ENCODE measurements around the gene CRMP1.

Gene CRMP1

GRCh38 chr4:5921101-5921980 lies 28.5 kb upstream of the CRMP1 start:
- no peak for DNase-seq (ENCODE audit: low read depth in 2 of 3, low spot score in 1 of 3)

GRCh38 chr4:5919571-5919970 lies 26.7 kb upstream of the CRMP1 start:
- DNase-seq (ENCODE audit: low read depth in 2 of 3, low spot score in 1 of 3) = no peak

- DNase-seq (ENCODE audit: low read depth in 2 of 3, low spot score in 1 of 3) = no peak
Measured at GRCh38 chr4:5919044-5919443, 26.2 kb upstream of the CRMP1 start.

- no peak for DNase-seq (ENCODE audit: low read depth in 2 of 3, low spot score in 1 of 3)
Measured at GRCh38 chr4:5918331-5918985, 25.6 kb upstream of the CRMP1 start.

- no peak for DNase-seq (ENCODE audit: low read depth in 2 of 3, low spot score in 1 of 3)
Measured at GRCh38 chr4:5917672-5918071, 24.8 kb upstream of the CRMP1 start.

GRCh38 chr4:5916229-5916628 lies 23.3 kb upstream of the CRMP1 start:
- no peak for DNase-seq (ENCODE audit: low read depth in 2 of 3, low spot score in 1 of 3)

GRCh38 chr4:5913454-5913853 lies 20.6 kb upstream of the CRMP1 start:
- no peak for DNase-seq (ENCODE audit: low read depth in 2 of 3, low spot score in 1 of 3)

GRCh38 chr4:5912614-5913019 lies 19.7 kb upstream of the CRMP1 start:
- DNase-seq (ENCODE audit: low read depth in 2 of 3, low spot score in 1 of 3) = no peak

GRCh38 chr4:5908876-5909427 lies 16.1 kb upstream of the CRMP1 start:
- DNase-seq (ENCODE audit: low read depth in 2 of 3, low spot score in 1 of 3) = no peak

GRCh38 chr4:5906191-5906590 lies 13.3 kb upstream of the CRMP1 start:
- no peak for DNase-seq (ENCODE audit: low read depth in 2 of 3, low spot score in 1 of 3)

- DNase-seq (ENCODE audit: low read depth in 2 of 3, low spot score in 1 of 3) = no peak
Measured at GRCh38 chr4:5905714-5906113, 12.8 kb upstream of the CRMP1 start.

GRCh38 chr4:5900844-5901243 lies 8.0 kb upstream of the CRMP1 start:
- no peak for DNase-seq (ENCODE audit: low read depth in 2 of 3, low spot score in 1 of 3)

GRCh38 chr4:5899881-5900280 lies 7.0 kb upstream of the CRMP1 start:
- no peak for DNase-seq (ENCODE audit: low read depth in 2 of 3, low spot score in 1 of 3)

GRCh38 chr4:5899396-5899795 lies 6.5 kb upstream of the CRMP1 start:
- no peak for DNase-seq (ENCODE audit: low read depth in 2 of 3, low spot score in 1 of 3)

- no peak for DNase-seq (ENCODE audit: low read depth in 2 of 3, low spot score in 1 of 3)
Measured at GRCh38 chr4:5897674-5898073, 4.8 kb upstream of the CRMP1 start.

GRCh38 chr4:5895287-5895686 lies 2.4 kb upstream of the CRMP1 start:
- no peak for DNase-seq (ENCODE audit: low read depth in 2 of 3, low spot score in 1 of 3)

GRCh38 chr4:5894266-5894665 lies 1.4 kb upstream of the CRMP1 start:
- DNase-seq (ENCODE audit: low read depth in 2 of 3, low spot score in 1 of 3) = no peak

- no peak for DNase-seq (ENCODE audit: low read depth in 2 of 3, low spot score in 1 of 3)
Measured at GRCh38 chr4:5893591-5893990, 705 bp upstream of the CRMP1 start.

GRCh38 chr4:5892323-5893003 lies 423 bp downstream of the CRMP1 start:
- no peak for DNase-seq (ENCODE audit: low read depth in 2 of 3, low spot score in 1 of 3)

GRCh38 chr4:5891563-5892322 lies 1.1 kb downstream of the CRMP1 start:
- DNase-seq (ENCODE audit: low read depth in 2 of 3, low spot score in 1 of 3) = no peak

All from stimulated activated CD4-positive, alpha-beta T cell treated with anti-CD3 and anti-CD28 coated beads, Interleukin-12 subunit alpha, Interleukin-12 subunit beta, amount 100 ng/mL, for 48 hours (primary cell).